Retinal pigment epithelial cell (primary cell): Measurements from ENCODE around the gene ERBB4.

ENCODE experiments used
- DNase-seq: peaks from one replicate; pipeline ENCODE4 v3.0.0-alpha.2; 2010; ENCODE audit warnings: low read depth
- H3K4me3 ChIP-seq: 2 replicates; pipeline ENCODE4 v1.5.1; 2011; ENCODE audit warnings: mild to moderate bottlenecking, low read length, control low read depth, moderate library complexity
- CTCF ChIP-seq: conservative IDR thresholded peaks from 2 replicates; pipeline ENCODE4 v1.5.1; 2011; ENCODE audit warnings: low read depth, low read length, control low read depth, inconsistent platforms

Gene ERBB4

DNA sequence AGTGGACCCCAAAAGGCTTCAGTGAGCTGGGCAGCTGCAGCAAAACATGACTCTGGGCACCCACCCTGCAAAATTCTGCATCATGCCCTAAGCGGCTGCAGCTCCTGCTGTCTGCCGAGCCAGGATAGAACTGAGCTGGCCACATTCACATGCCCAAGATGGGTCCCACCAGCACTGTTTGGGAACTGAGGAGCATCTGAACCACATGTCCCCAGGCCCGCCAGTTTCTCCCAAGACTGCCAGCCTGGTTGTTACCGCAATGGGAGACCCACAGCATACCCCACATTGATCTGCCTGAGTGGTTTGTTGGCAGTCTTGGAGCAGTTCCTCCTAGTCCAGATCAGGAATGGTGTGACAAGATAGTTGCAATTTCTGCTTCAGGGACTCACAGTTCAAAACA is 1035.4 kb downstream of the ERBB4 start:
- DNase-seq = no peak
- H3K4me3 ChIP-seq = no peak overlapping the region
- TF ChIP-seq CTCF = no peak

DNA sequence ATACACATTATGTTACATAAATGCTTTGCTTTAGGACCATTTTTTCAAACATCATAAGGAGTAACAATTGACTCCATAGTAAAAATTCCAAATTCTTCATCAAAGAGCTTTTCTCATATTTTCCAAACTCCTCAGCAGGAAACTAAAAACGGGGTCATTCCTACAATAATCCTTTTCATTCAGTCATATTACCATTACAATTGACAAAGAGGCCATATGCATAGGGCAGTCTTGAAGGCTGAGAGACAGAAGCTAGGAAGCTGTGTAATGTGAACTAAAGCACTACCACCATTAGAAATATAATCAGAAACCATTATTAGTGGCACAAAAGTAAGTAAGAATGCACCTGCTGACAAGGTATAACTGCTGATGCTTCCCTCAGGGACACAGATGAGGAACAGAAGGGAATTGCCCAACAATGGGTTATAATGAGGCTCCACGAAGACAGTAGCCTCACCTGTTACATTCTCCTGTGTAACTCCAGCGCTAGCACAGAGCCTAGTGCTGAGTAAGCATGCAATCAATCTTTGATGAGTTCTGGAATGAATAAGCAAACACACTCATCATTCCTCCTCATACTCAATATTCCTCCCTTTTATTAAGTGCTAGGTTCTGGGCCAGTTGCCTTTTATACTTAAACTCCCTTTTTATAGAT is 1039.9 kb downstream of the ERBB4 start:
- H3K4me3 ChIP-seq = no peak overlapping the region
- no peak for TF ChIP-seq CTCF
- DNase-seq = no peak

DNA sequence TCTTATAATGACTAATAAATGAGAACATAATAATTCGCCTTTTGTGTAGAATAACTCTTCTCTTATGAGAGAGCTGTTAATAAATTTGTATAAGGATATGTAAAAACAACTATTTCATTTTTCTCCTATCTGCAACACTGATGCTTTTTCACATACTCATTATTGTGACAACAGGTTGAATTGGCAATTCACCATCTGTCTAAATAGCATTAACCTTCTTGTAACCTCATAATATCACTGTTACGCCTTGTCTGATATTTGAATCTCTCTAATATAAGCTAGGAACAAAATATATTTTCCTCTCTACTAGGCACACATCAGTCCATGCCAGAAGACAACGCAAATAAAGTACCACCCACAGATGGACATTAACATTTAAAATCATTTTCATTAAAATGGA is 1043.3 kb downstream of the ERBB4 start:
- DNase-seq = no peak
- TF ChIP-seq CTCF = no peak

GRCh38 chr2:211494536-211494935 is 1044.1 kb downstream of the ERBB4 start:
- DNase-seq = no peak
- TF ChIP-seq CTCF = no peak
- no peak overlapping the region for H3K4me3 ChIP-seq

More for the DNA sequence above, 1043.3 kb downstream of the ERBB4 start:
- no peak overlapping the region for H3K4me3 ChIP-seq

DNA sequence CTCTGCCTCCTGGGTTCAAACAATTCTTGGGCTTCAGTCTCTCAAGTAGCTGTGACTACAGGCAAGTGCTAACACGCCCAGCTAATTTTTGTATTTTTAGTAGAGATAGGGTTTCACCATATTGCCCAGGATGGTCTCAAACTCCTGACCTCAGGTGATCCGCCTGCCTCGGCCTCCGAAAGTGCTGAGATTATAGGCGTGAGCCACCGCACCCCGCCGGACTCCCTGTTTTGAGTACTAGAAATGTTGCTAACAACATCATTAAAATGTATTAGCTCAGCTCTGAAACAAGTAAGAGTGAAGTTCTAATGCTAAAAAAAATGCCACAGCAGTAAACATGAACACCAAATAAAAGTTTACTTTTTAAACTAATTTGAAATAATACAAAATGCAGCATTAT is 1044.5 kb downstream of the ERBB4 start:
- no peak for DNase-seq
- no peak for TF ChIP-seq CTCF
- H3K4me3 ChIP-seq = no peak overlapping the region

- no peak for TF ChIP-seq CTCF
- H3K4me3 ChIP-seq = no peak overlapping the region
- no peak for DNase-seq
Measured at GRCh38 chr2:211487733-211488132, 1050.9 kb downstream of the ERBB4 start.

GRCh38 chr2:211479536-211480150 is 1059.0 kb downstream of the ERBB4 start:
- TF ChIP-seq CTCF = no peak
- DNase-seq = no peak
- H3K4me3 ChIP-seq = no peak overlapping the region
